Suprapubic skin (tissue), 3 donors: ENCODE measurements around the gene MBP.

ENCODE experiments used
- POLR2A ChIP-seq, 2 donors: fragments of 450-650 bp; IDR thresholded peaks; one replicate each; pipeline ENCODE4 v1.6.1; 2017; ENCODE audit warnings: antibody characterized with exemption in 2 of 2, mild to moderate bottlenecking in 2 of 2, moderate library complexity in 2 of 2
- TF ChIP-seq, protein P1 (sequence below), 2 donors: fragments of 200-600 bp in 1 of 2; fragments of 450-650 bp in 1 of 2; sonication (generic) in 1 of 2; IDR thresholded peaks; one replicate each; pipeline ENCODE4 v1.5.1; 2016 to 2019; ENCODE audit warnings: antibody characterized with exemption in 2 of 2, mild to moderate bottlenecking in 1 of 2, moderate library complexity in 1 of 2

DNA sequence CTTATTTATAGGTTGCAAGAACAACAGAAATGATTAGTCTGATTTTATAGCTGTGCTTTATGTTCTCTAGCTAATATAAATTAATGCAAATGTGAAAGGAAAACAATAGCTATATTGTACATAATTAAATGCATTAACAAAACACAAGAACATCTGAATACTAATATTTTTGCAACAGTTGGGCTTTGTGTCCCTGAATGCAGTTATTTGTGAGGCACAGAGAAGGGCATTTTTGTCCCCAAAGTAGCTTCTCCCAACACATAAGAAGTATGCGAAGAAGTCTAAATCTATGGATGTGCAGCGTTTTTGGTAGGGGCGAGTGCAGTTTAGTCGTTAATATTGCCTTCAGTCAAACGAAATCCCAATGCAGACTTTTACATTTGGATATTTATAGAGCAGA lies 110.0 kb downstream of the MBP start:
- TF ChIP-seq, protein P1, sequence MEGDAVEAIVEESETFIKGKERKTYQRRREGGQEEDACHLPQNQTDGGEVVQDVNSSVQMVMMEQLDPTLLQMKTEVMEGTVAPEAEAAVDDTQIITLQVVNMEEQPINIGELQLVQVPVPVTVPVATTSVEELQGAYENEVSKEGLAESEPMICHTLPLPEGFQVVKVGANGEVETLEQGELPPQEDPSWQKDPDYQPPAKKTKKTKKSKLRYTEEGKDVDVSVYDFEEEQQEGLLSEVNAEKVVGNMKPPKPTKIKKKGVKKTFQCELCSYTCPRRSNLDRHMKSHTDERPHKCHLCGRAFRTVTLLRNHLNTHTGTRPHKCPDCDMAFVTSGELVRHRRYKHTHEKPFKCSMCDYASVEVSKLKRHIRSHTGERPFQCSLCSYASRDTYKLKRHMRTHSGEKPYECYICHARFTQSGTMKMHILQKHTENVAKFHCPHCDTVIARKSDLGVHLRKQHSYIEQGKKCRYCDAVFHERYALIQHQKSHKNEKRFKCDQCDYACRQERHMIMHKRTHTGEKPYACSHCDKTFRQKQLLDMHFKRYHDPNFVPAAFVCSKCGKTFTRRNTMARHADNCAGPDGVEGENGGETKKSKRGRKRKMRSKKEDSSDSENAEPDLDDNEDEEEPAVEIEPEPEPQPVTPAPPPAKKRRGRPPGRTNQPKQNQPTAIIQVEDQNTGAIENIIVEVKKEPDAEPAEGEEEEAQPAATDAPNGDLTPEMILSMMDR (IDR thresholded peaks at IDR 0.05): no peak
- TF ChIP-seq POLR2A (IDR thresholded peaks at IDR 0.05): no peak
